Measurements from ENCODE around the gene CHRNB2.

Gene CHRNB2

GRCh38 chr1:154624746-154625643, 57.4 kb downstream of the CHRNB2 start:
- no peak for TF ChIP-seq CTCF (IDR thresholded peaks at IDR 0.05; ENCODE audit: unreplicated experiment in 3 of 3)
- H3K27ac Mint-ChIP-seq, result peak overlapping the region; percentile 59 to 78 (median 64)
- H3K4me3 Mint-ChIP-seq, result peak overlapping the region; percentile 47 to 81 (median 74)
- H3K36me3 Mint-ChIP-seq (ENCODE audit: low read depth), result peaks cover 22% of the 10 kb centered on the region
- H3K9me3 Mint-ChIP-seq, result peaks cover 11% of the 10 kb centered on the region
- H3K27me3 Mint-ChIP-seq (ENCODE audit: low read depth), result no peaks in the 10 kb centered on the region
- H3K4me1 Mint-ChIP-seq, result peaks cover 40% of the 10 kb centered on the region

DNA sequence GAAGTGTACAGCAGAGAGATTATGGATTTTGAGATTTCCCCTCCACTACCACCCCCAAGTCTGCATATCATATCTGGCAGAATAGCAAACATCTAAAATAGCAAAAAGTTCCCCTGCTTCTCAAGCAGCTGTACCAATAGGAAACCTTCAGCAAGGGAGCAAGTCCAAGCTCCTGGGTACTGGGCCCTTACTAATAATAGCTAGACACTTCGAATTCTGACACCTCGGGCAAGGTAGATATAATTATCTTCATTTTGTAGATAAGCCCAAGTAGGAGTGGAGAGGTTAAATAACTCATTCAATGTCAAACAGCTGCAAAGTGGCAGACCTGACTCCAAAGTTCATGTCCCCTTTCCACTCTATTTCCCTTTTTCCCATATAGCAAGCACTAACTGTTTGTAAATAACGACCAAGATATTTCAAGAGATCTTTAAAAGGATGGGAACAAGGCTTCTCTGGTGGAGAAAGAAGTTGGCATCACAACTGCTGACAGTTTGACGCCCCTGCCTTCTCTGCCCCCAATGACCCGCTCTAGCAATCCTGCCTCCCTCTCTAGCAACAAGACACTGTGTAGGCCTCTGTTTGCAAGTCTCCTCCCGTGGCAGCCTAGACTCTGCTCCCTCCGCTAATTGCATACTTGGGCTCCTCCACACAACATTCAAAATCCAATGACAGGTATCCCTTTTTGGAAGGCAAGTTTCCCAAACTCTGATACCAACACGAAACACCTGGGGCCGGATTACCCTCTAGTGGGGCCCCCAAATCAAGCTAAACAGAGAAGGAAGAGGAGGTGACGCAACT, 59.1 kb downstream of the CHRNB2 start:
- Mint-ChIP-seq H3K27me3 (ENCODE audit: low read depth) (peaks cover 4% of the 10 kb centered on the region), H3K9me3 (peaks cover 17% of the 10 kb centered on the region), H3K4me1 (peaks cover 37% of the 10 kb centered on the region), H3K36me3 (ENCODE audit: low read depth) (peaks cover 20% of the 10 kb centered on the region), H3K27ac (peak overlapping the region; percentile 84 to 97 (median 93)), H3K4me3 (peak overlapping the region; percentile 93 to 95 (median 94))
- TF ChIP-seq CTCF (IDR thresholded peaks at IDR 0.05; ENCODE audit: unreplicated experiment in 3 of 3), result no peak

- Mint-ChIP-seq H3K4me3 (peak overlapping the region; percentile 93 to 95 (median 94)), H3K9me3 (peaks cover 17% of the 10 kb centered on the region), H3K4me1 (peaks cover 33% of the 10 kb centered on the region), H3K27me3 (ENCODE audit: low read depth) (peaks cover 11% of the 10 kb centered on the region), H3K36me3 (ENCODE audit: low read depth) (peaks cover 17% of the 10 kb centered on the region), H3K27ac (peak overlapping the region; percentile 96 to 99 (median 97))
- TF ChIP-seq CTCF (IDR thresholded peaks at IDR 0.05; ENCODE audit: unreplicated experiment in 3 of 3), result no peak
Measured at GRCh38 chr1:154627257-154628120, 59.9 kb downstream of the CHRNB2 start.

DNA sequence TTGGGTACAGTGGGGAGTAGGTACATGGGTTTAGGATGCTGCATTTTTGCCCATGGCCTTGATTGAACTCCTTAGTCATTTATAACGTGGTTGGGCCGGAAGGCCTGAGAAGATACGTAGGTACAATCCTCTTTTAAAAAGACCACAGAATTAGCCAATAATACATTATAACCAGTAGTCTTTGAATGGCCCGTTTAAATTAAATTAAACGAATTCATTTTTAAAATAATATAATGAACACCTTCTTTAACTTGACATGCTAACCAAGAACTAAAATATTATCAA, 60.5 kb downstream of the CHRNB2 start:
- TF ChIP-seq CTCF (IDR thresholded peaks at IDR 0.05; ENCODE audit: unreplicated experiment in 3 of 3), result no peak
- peaks cover 13% of the 10 kb centered on the region for H3K36me3 Mint-ChIP-seq (ENCODE audit: low read depth)
- H3K9me3 Mint-ChIP-seq, result peaks cover 17% of the 10 kb centered on the region
- H3K4me3 Mint-ChIP-seq, result peak overlapping the region; percentile 93 to 95 (median 94)
- peak overlapping the region; percentile 96 to 99 (median 97) for H3K27ac Mint-ChIP-seq
- H3K27me3 Mint-ChIP-seq (ENCODE audit: low read depth), result peaks cover 12% of the 10 kb centered on the region
- peaks cover 29% of the 10 kb centered on the region for H3K4me1 Mint-ChIP-seq

DNA sequence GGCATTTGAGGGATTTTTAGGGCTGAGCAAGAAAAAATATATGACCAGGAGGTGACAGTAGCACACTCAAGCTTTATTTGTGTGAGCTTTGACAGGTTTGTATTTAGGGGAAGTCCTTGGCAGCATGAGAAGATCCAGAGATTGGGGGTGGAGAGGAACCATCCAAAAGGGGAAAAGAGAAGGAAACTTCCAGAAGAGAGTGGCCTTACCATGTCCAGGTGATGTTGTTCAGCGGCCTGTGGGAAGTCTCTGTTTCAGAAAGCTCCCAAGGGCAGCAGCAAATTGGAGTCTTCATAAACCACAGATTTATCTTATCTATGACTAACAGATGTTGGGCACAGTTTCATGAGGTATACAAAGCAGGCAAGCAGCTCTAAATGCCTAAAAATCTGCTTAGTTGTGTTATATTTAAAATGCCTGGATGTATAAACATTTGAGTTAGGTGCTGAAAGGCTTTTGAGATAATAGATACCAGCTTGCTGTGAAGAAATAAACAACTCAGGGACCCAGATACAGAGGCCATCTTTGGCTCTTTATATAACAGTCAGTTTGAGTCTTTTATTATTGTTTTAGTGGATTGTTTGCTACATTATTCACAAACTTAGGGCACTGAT, 61.6 kb downstream of the CHRNB2 start:
- Mint-ChIP-seq H3K27me3 (ENCODE audit: low read depth) (peaks cover 12% of the 10 kb centered on the region), H3K4me3 (peak overlapping the region; percentile 93 to 95 (median 94)), H3K9me3 (peaks cover 17% of the 10 kb centered on the region), H3K27ac (peak overlapping the region; percentile 96 to 99 (median 97)), H3K4me1 (peaks cover 27% of the 10 kb centered on the region), H3K36me3 (ENCODE audit: low read depth) (peaks cover 8% of the 10 kb centered on the region)
- TF ChIP-seq CTCF (IDR thresholded peaks at IDR 0.05; ENCODE audit: unreplicated experiment in 3 of 3), result no peak

Measured in nephron (organoid).